T-helper 2 cell (primary cell): ENCODE data around the gene FIGN.

Experiments
- DNase-seq, 5 experiments: peaks; one replicate each; pipeline versions ENCODE4 v3.0.0 to v3.0.0-alpha.2; 2012 to 2022

FIGN gene

GRCh38 chr2:163703386-163703785 lies 32.4 kb downstream of the FIGN start:
- no peak for DNase-seq

GRCh38 chr2:163701399-163702195 lies 34.2 kb downstream of the FIGN start:
- DNase-seq = no peak

GRCh38 chr2:163698857-163699256 lies 37.0 kb downstream of the FIGN start:
- DNase-seq = no peak

GRCh38 chr2:163697846-163698637 lies 37.8 kb downstream of the FIGN start:
- no peak for DNase-seq

GRCh38 chr2:163697429-163697828 lies 38.4 kb downstream of the FIGN start:
- no peak for DNase-seq

- DNase-seq = no peak
Measured at GRCh38 chr2:163693484-163693883, 42.3 kb downstream of the FIGN start.

- DNase-seq = no peak
Measured at GRCh38 chr2:163692611-163693482, 43.0 kb downstream of the FIGN start.

- DNase-seq = no peak
Measured at GRCh38 chr2:163692081-163692480, 43.7 kb downstream of the FIGN start.

GRCh38 chr2:163690896-163691295 lies 44.9 kb downstream of the FIGN start:
- no peak for DNase-seq

- no peak for DNase-seq
Measured at GRCh38 chr2:163687217-163687616, 48.6 kb downstream of the FIGN start.

- DNase-seq = no peak
Measured at GRCh38 chr2:163686289-163686688, 49.5 kb downstream of the FIGN start.

- no peak for DNase-seq
Measured at GRCh38 chr2:163682695-163683094, 53.1 kb downstream of the FIGN start.

- DNase-seq = no peak
Measured at GRCh38 chr2:163681745-163682144, 54.1 kb downstream of the FIGN start.

GRCh38 chr2:163675388-163675787 lies 60.4 kb downstream of the FIGN start:
- DNase-seq = no peak

GRCh38 chr2:163673522-163673921 lies 62.3 kb downstream of the FIGN start:
- no peak for DNase-seq

GRCh38 chr2:163670929-163671328 lies 64.9 kb downstream of the FIGN start:
- no peak for DNase-seq

GRCh38 chr2:163669506-163669905 lies 66.3 kb downstream of the FIGN start:
- DNase-seq = no peak

GRCh38 chr2:163667064-163667887 lies 68.5 kb downstream of the FIGN start:
- DNase-seq = no peak

GRCh38 chr2:163665817-163666216 lies 70.0 kb downstream of the FIGN start:
- DNase-seq = no peak

GRCh38 chr2:163665051-163665450 lies 70.8 kb downstream of the FIGN start:
- no peak for DNase-seq

- no peak for DNase-seq
Measured at GRCh38 chr2:163664610-163665009, 71.2 kb downstream of the FIGN start.

- DNase-seq = no peak
Measured at GRCh38 chr2:163662141-163662780, 73.5 kb downstream of the FIGN start.
